ENCODE results near the gene TLE4.

TLE4 gene

DNA sequence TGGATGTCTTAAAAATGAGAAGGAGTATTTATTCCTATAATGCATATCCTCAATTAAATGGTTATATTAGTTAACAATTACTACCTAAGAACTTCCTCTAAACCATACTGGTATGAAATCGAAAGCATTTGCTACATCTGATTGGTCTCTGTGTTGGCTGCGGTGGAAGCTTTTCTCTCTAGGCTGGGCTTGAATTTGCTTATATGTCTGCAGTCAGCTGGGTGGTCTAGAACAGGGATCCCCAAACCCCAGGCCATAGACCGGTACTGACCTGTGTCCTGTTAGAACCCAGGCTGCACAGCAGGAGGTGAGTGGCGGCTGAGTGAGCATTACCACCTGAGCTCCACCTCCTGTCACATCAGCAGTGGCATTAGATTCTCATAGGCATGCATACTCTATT is 112.3 kb downstream of the TLE4 start:
- Histone ChIP-seq H3K27me3 (no peaks in the 10 kb centered on the region), H3K9me3 (no peaks in the 10 kb centered on the region), H3K4me1 (ENCODE audit: control insufficient read depth in 1 of 2, insufficient read depth in 1 of 2, low read depth in 1 of 2, low read length in 1 of 2) (peaks cover 15 to 21% of the 10 kb centered on the region in 2 experiments), H3K27ac (no peak overlapping the region), H3K36me3 (no peaks in the 10 kb centered on the region), H3K4me3 (ENCODE audit: low read depth in 1 of 2, low read length in 1 of 2) (no peak overlapping the region)
- no peak for TF ChIP-seq CTCF (IDR thresholded peaks at IDR 0.05)

DNA sequence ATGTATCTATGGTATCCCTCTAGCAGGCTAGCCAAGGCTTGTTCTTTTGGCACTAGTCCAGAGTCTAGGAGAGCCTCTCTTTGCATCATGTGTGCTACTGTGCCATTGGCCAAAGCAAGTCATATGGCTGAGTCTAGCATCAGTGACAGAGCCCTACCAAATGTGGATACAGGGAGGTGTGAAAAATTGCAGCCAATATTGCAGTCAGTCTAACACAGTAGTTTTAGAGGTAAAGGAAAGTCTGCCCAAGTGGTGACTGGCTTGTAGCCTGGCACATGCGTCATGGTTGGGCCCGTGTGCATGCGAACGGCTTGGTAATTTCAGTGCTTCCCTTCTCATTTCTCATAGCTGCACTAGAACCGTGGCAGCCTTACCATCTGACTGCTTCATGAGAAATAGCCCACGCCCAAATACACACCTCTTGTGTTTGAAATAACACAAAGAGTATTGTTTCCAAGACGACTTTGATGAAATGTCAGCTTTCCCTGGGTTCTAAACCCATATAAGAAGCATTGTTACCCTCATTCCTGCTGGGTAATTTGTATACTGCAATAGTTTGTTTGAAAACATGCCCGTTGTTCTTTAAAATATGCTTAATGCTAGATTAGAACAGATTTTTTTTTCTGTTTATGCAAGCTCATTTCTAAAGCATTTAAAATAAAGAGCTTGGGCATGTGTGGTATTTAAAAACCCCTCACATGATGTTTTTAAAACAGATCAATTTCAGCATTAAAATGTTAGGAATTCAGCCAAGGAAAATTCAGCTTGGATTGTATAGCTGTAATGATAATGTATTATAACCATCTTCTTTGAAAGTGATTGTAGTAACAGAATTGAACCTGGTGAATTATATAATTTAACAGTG is 113.2 kb downstream of the TLE4 start:
- Histone ChIP-seq H3K27me3 (no peaks in the 10 kb centered on the region), H3K27ac (no peak overlapping the region), H3K9me3 (no peaks in the 10 kb centered on the region), H3K4me1 (ENCODE audit: control insufficient read depth in 1 of 2, insufficient read depth in 1 of 2, low read depth in 1 of 2, low read length in 1 of 2) (peaks cover 20 to 26% of the 10 kb centered on the region in 2 experiments), H3K36me3 (no peaks in the 10 kb centered on the region), H3K4me3 (ENCODE audit: low read depth in 1 of 2, low read length in 1 of 2) (no peak overlapping the region)
- no peak for TF ChIP-seq CTCF (IDR thresholded peaks at IDR 0.05)

DNA sequence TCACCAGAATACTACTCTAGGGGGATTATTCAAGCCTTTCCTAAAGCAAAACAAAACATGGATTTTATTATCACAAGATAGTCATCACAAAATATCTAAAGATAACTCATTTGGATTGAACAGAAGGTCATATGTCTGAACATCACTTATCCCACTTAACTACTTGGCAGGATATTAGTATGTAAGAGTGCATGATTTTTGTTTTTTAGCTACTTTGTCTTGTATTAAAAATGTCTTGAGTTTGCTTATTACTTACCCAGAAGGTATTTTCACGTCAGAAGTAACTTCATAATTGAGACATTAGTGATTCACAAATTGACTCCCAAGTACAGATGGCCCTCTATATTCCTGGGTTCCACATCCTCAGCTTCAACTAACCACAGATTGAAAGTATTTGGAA is 113.8 kb downstream of the TLE4 start:
- Histone ChIP-seq H3K36me3 (no peaks in the 10 kb centered on the region), H3K4me1 (ENCODE audit: control insufficient read depth in 1 of 2, insufficient read depth in 1 of 2, low read depth in 1 of 2, low read length in 1 of 2) (peaks cover 20 to 26% of the 10 kb centered on the region in 2 experiments), H3K27ac (no peak overlapping the region), H3K9me3 (no peaks in the 10 kb centered on the region), H3K4me3 (ENCODE audit: low read depth in 1 of 2, low read length in 1 of 2) (no peak overlapping the region), H3K27me3 (no peaks in the 10 kb centered on the region)
- no peak for TF ChIP-seq CTCF (IDR thresholded peaks at IDR 0.05)

DNA sequence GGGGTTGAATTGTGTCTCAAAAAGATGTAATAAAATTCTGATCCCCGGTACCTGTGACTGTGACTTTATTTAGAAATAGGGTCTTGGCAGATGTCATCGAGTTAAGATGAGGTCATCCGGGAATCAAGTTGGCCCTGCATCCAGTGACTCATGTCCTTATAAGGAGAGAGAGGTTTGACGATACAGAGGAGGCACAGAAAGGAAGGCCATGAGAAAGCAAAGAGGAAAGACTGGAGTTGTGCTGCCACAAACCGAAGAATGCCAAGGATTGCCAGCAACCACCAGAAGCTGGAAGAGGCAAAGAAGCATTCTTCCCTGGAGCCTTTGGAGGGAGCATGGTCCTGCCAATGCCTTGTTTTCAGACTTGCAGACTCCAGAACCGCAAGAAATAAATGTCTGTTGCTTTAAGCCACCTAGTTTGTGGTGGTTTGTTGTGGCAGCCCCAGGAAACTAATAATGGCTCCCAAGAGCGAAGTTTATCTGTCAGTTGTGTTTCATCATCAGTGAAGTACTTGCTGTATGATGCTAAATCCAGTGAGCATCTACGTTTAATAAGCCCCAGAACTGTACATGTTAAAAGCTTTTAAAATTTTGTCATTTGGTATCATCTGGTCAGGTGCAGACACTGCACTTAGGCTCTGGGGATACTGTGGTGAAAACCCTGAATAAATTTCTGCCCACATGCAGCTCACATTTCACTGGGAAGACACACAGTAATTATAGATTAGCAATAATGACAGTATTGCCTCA is 114.8 kb downstream of the TLE4 start:
- Histone ChIP-seq H3K27me3 (no peaks in the 10 kb centered on the region), H3K9me3 (no peaks in the 10 kb centered on the region), H3K4me3 (ENCODE audit: low read depth in 1 of 2, low read length in 1 of 2) (no peak overlapping the region), H3K4me1 (ENCODE audit: control insufficient read depth in 1 of 2, insufficient read depth in 1 of 2, low read depth in 1 of 2, low read length in 1 of 2) (peaks cover 20 to 26% of the 10 kb centered on the region in 2 experiments), H3K27ac (peak overlapping the region; percentile 44), H3K36me3 (no peaks in the 10 kb centered on the region)
- no peak for TF ChIP-seq CTCF (IDR thresholded peaks at IDR 0.05)

GRCh38 chr9:79687131-79687447 is 115.3 kb downstream of the TLE4 start:
- Histone ChIP-seq H3K36me3 (peaks cover 3% of the 10 kb centered on the region), H3K4me1 (ENCODE audit: control insufficient read depth in 1 of 2, insufficient read depth in 1 of 2, low read depth in 1 of 2, low read length in 1 of 2) (peaks cover 20 to 26% of the 10 kb centered on the region in 2 experiments), H3K4me3 (ENCODE audit: low read depth in 1 of 2, low read length in 1 of 2) (no peak overlapping the region), H3K27me3 (no peaks in the 10 kb centered on the region), H3K27ac (peak overlapping the region; percentile 44), H3K9me3 (no peaks in the 10 kb centered on the region)
- no peak for TF ChIP-seq CTCF (IDR thresholded peaks at IDR 0.05)
